OCI-LY7 (cell line): ENCODE data around the gene CNDP2. TPM values are rescaled to one million over a fixed set of nuclear protein-coding genes. Genes with fewer than 3 reads are reported as not detected.

Source experiments
- BruUV-seq: library from RNA; stranded (reverse); fragments of 400-500 nt; replicated peaks from 2 replicates; lab custom pipeline; 2021; lab: Mats Ljungman, UMichigan
- CTCF ChIA-PET: fragments of 300-600 bp; sonication (Branson Sonifier 250); formaldehyde crosslinking; loops from one replicate; lab custom pipeline; 2022; ENCODE audit warnings: antibody characterized with exemption; ENCODE audit not compliant: unreplicated experiment; lab: Charles Lee
- POLR2A ChIA-PET: fragments of 300-600 bp; sonication (Branson Sonifier 250); formaldehyde crosslinking; loops from one replicate; lab custom pipeline; 2022; ENCODE audit warnings: antibody characterized with exemption; lab: Charles Lee
- DNase-seq: peaks from one replicate; pipeline ENCODE4 v3.0.0-alpha.2; 2015; ENCODE audit warnings: low spot score
- H2AFZ ChIP-seq: fragments of 200-600 bp; sonication (generic), shearing (Covaris generic); 2 replicates; pipeline ENCODE4 v1.6.1; 2014; ENCODE audit warnings: mild to moderate bottlenecking, antibody characterized with exemption, low read length, moderate library complexity
- H3K27ac ChIP-seq: fragments of 200-600 bp; sonication (generic); 2 replicates; pipeline ENCODE4 v1.5.1; 2014; ENCODE audit warnings: mixed run types, low read depth, mild to moderate bottlenecking, moderate library complexity, low read length, inconsistent platforms; ENCODE audit not compliant: poor library complexity, severe bottlenecking
- H3K36me3 ChIP-seq: fragments of 200-600 bp; sonication (generic); 2 replicates; pipeline ENCODE4 v1.6.1; 2014; ENCODE audit warnings: mild to moderate bottlenecking, antibody characterized with exemption, low read length, moderate library complexity, mixed read lengths; ENCODE audit not compliant: insufficient read depth
- H3K4me1 ChIP-seq: fragments of 200-600 bp; sonication (generic); 2 replicates; pipeline ENCODE4 v1.5.1; 2014; ENCODE audit warnings: mild to moderate bottlenecking, low read length; ENCODE audit not compliant: insufficient read depth, poor library complexity, severe bottlenecking
- H3K4me2 ChIP-seq: fragments of 200-600 bp; sonication (generic); 2 replicates; pipeline ENCODE4 v1.6.1; 2014; ENCODE audit warnings: mild to moderate bottlenecking, low read length
- H3K4me3 ChIP-seq: fragments of 200-600 bp; sonication (generic); 2 replicates; pipeline ENCODE4 v1.5.1; 2014; ENCODE audit warnings: mild to moderate bottlenecking, low read depth, low read length; ENCODE audit not compliant: poor library complexity, severe bottlenecking
- H3K79me2 ChIP-seq: fragments of 200-600 bp; sonication (generic); 2 replicates; pipeline ENCODE4 v1.6.1; 2016; ENCODE audit warnings: low read depth, mild to moderate bottlenecking, low read length, moderate library complexity, mixed read lengths; ENCODE audit not compliant: insufficient read depth
- H3K9me2 ChIP-seq: fragments of 200-600 bp; sonication (generic); 2 replicates; pipeline ENCODE4 v1.6.1; 2016; ENCODE audit warnings: mild to moderate bottlenecking, low read length, mixed read lengths; ENCODE audit not compliant: insufficient read depth
- H3K9me3 ChIP-seq: fragments of 200-600 bp; sonication (generic); 2 replicates; pipeline ENCODE4 v1.6.1; 2014; ENCODE audit warnings: mild to moderate bottlenecking, mixed run types, low read length, mixed read lengths
- H4K20me1 ChIP-seq: fragments of 200-600 bp; sonication (generic); 2 replicates; pipeline ENCODE4 v1.6.1; 2014; ENCODE audit warnings: mild to moderate bottlenecking, antibody characterized with exemption, low read length, moderate library complexity, mixed read lengths; ENCODE audit not compliant: insufficient read depth
- EZH2phosphoT487 ChIP-seq: fragments of 200-600 bp; sonication (generic); IDR thresholded peaks from 2 replicates; pipeline ENCODE4 v1.6.1; 2018; ENCODE audit warnings: low read depth, borderline replicate concordance, mild to moderate bottlenecking, mixed run types, antibody characterized with exemption, low read length, moderate library complexity, mixed read lengths
- intact Hi-C: fragments of 100-400 bp; cut with micrococcal nuclease; formaldehyde crosslinking; loops from one replicate; pipeline ENCODE4 v1.10.0; 2022; ENCODE audit not compliant: unreplicated experiment
- total RNA-seq, 2 experiments: library from RNA; depleted of rRNA in 1 of 2; stranded (reverse); fragments of >200 nt in 1 of 2; shearing (Covaris generic) in 1 of 2; gene quantifications; 2 replicates each; pipeline ENCODE4 v1.2.3, GENCODE V29; 2014 to 2022
- TF ChIP-seq, protein P1 (sequence below): fragments of 200-600 bp; sonication (generic); conservative IDR thresholded peaks from 2 replicates; pipeline ENCODE4 v1.5.1; 2014; ENCODE audit warnings: mild to moderate bottlenecking, antibody characterized with exemption, low read length, moderate library complexity, mixed read lengths

CNDP2 gene
- total RNA-seq, 2 experiments from 2014 or later: 28.5 to 94.8 TPM

DNA sequence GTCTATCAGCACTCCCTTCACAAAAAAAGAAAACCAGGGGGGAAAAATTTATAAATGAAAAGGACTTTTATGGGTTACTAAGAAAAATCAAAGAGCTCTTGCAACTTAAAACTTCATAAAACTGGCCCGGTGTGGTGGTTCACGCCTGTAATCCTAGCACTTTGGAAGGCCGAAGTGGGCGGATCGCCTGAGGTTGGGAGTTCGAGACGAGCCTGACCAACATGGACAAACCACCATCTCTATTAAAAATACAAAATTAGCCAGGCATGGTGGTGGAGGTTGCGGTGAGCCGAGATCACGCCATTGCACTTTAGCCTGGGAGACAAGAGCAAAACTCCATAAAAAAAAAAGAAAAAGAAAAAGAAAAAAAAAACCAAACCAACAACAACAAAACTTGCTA lies 40.8 kb upstream of the CNDP2 start:
- Histone ChIP-seq H3K27ac (no peak overlapping the region), H3K36me3 (no peaks in the 10 kb centered on the region), H4K20me1 (no peaks in the 10 kb centered on the region), H3K4me1 (no peaks in the 10 kb centered on the region), H2AFZ (no peak overlapping the region), H3K9me2 (no peaks in the 10 kb centered on the region), H3K79me2 (no peaks in the 10 kb centered on the region), H3K4me3 (no peak overlapping the region), H3K9me3 (no peaks in the 10 kb centered on the region), H3K4me2 (no peak overlapping the region)
- intact Hi-C loops: no loop called here
- ChIA-PET CTCF (no interaction called here), POLR2A (no interaction called here)
- no peak for DNase-seq
- no TSS peak for BruUV-seq
- TF ChIP-seq, protein P1, sequence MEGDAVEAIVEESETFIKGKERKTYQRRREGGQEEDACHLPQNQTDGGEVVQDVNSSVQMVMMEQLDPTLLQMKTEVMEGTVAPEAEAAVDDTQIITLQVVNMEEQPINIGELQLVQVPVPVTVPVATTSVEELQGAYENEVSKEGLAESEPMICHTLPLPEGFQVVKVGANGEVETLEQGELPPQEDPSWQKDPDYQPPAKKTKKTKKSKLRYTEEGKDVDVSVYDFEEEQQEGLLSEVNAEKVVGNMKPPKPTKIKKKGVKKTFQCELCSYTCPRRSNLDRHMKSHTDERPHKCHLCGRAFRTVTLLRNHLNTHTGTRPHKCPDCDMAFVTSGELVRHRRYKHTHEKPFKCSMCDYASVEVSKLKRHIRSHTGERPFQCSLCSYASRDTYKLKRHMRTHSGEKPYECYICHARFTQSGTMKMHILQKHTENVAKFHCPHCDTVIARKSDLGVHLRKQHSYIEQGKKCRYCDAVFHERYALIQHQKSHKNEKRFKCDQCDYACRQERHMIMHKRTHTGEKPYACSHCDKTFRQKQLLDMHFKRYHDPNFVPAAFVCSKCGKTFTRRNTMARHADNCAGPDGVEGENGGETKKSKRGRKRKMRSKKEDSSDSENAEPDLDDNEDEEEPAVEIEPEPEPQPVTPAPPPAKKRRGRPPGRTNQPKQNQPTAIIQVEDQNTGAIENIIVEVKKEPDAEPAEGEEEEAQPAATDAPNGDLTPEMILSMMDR: no peak
- TF ChIP-seq EZH2phosphoT487: no peak

DNA sequence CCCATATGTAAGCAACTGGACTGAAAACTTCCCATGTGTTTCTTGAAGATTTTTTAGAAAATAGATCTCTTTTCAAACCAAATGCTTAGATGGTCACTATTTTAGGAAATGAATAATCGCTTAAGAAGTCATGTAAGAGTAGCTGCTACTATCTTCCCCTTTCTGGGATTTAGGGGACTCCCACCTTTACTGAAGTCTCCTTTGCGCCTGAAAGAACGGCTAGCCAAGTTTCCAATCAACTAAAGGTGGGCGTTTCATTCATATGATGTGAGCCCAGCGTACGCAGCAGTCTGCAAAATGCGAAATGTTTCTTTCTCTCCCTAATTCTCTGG lies 40.2 kb upstream of the CNDP2 start:
- Histone ChIP-seq H3K9me3 (no peaks in the 10 kb centered on the region), H4K20me1 (no peaks in the 10 kb centered on the region), H3K27ac (no peak overlapping the region), H3K36me3 (no peaks in the 10 kb centered on the region), H3K9me2 (no peaks in the 10 kb centered on the region), H3K4me3 (no peak overlapping the region), H3K4me2 (no peak overlapping the region), H3K79me2 (no peaks in the 10 kb centered on the region), H3K4me1 (no peaks in the 10 kb centered on the region), H2AFZ (no peak overlapping the region)
- CTCF ChIA-PET: no interaction called here
- no peak for TF ChIP-seq EZH2phosphoT487
- TF ChIP-seq, protein P1: no peak
- intact Hi-C loops: no loop called here
- POLR2A ChIA-PET: no interaction called here
- DNase-seq: no peak
- no TSS peak for BruUV-seq

DNA sequence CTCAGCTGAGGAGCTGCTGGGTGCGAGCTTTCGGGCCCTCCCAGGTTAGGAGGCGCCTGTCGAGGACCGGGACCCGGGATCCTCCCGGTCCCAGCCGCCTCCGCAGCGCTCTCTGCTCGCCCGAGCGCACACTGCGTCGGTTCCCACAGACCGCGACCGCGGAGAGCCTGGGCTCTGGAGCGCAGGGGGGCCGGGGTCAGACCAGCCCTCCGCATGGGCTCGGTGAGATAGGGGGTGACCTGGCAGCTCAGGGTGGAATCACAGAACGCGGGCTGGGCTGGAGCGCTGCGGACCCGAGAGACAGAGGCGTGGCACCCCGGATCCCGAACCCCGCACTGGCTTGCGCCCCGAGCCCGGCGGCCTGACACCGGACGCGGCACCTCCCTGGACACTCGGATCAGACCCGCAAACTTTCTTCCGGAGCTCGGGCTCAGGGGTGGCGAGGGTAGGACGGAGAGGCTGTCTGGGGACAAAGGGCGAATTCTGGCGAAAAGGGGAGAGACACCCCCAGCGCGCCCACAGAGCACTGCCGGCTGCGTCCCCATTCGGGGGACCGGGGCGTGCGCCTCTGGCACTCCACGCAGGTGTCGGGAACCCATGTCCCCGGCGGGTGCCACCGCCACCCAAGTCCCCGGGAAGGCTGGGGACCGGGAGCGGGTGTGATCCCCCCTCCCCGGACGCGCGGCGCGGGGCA lies 39.7 kb upstream of the CNDP2 start:
- no peak for DNase-seq
- Histone ChIP-seq H3K4me2 (no peak overlapping the region), H4K20me1 (no peaks in the 10 kb centered on the region), H3K9me2 (no peaks in the 10 kb centered on the region), H3K4me3 (no peak overlapping the region), H3K9me3 (no peaks in the 10 kb centered on the region), H3K36me3 (no peaks in the 10 kb centered on the region), H3K27ac (no peak overlapping the region), H3K79me2 (no peaks in the 10 kb centered on the region), H3K4me1 (no peaks in the 10 kb centered on the region), H2AFZ (no peak overlapping the region)
- intact Hi-C loops: no loop called here
- ChIA-PET CTCF (no interaction called here), POLR2A (no interaction called here)
- TF ChIP-seq EZH2phosphoT487: no peak
- TF ChIP-seq, protein P1: no peak
- BruUV-seq: no TSS peak
